ENCODE measurements around the gene PSMA6.
A peak's percentile ranks its signal among the peaks of the same experiment; 100 is the strongest.
"Not testable (repeated sequence)": the region's sequence is repeated elsewhere in the genome, so short reads cannot be mapped to it uniquely, and the experiment has no call there.

The PSMA6 gene

DNA sequence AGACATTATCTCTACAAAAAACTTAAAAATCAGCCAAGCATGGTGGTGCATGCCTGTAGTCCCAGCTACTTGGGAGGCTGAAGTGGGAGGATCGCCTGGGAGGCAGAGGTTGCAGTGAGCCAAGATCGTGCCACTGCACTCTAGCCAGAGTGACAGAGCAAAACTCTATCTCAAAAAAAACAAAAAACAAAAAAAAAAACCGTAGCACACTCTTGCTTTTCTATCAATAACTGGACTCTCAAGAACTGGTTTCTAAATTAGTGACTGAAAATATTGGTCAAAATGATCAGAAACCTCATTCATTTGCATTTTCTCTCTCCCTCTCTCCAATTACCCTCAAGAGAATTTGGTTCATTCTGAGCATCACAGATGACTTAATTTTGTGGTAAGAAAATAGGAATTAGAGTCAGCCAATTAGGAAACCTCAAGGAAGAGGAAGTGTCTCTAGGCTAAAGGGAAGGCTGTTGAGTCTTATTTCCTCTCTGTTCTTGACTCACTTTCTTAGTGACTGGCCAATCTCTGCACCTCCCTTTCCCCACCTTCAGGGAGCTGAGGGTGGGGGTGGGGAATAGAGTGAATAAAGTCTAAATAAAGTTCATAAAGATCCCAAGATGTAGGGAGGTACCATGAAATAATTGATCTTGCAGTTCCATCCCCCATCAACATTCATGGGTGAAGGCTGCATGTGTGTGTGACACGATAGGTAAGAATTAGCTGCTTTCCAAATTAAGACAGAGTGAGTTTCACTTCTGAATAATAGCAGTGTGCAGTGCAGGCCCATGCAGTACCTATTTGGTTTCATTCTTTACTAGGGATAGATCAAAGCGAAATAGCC is 6.8 kb upstream of the PSMA6 start:
- DNase-seq (ENCODE audit: low read depth): no peak

DNA sequence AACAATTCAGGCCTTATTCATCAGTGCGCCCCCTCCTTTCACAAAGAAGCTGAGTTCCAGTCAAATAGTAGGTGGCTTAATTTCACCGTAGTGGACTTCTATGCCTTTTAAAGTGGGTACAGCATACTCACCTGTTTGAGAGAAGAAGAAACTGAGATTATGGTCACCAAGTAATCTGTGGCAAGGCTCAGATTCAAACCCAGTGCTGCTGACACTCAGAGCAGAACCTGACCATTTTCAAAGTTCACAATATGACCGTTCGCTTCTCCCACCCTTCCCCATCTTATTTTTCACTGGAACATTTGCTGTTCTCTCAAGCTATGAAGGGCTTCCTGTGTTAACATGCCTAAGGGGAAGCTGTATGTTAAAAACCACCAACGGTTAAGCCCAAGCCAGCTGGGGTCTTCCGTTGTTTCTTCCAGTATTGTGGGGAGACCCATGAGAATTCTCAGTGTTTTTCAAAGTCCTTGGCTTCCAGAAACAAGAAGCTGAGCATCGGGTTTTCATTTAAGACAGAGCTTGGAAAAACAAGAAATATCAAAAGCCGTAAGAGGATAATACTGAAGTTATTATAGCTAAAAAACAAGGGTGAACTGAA is 6.1 kb upstream of the PSMA6 start:
- no peak for DNase-seq (ENCODE audit: low read depth)

DNA sequence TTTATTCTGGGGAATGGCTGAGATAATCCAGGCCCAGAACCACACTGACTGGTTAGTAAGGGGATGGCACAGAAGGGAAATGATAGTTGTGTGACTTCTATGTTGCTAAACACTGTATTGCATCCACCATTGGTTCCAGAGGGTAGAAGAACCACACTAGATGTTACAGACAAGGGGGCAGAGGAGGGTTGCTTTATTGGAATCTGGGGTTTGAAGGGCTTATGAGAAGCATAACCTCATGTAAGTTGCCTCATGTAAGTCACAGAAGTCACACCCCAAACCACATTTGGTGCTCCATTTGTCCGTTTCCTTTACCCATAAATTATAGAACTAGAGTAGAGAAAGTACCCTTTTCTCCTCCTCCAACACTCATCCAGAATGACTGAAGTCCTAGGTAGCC is 5.5 kb upstream of the PSMA6 start:
- no peak for DNase-seq (ENCODE audit: low read depth)

DNA sequence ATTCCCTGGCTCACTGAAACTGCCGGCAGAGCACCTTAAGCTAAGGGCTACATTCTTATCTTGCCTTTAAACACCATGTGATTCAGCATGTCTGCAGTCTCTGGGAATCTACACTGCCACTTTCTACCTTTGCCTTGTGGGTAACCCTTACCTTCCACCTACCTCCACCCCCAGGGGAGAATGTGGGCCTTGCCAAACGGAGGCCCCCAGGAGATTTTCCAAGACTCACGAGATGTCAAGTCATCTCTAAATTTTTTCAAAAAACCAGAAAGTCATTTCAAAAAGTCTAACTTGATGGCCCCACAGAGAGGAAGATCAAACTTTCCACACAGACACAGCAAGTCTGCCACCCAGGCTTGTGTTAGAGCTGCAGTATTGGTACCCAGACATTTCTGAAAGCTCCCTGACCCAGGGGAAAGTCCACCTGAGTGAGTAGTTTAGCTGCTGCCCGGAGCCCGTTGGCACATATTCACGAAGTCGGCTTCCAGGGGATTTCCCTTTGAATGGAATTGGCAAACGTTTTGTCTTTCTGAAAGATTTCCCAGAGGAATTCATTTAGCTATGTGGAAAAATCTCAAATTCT is 4.7 kb upstream of the PSMA6 start:
- peak; percentile 54 for DNase-seq (ENCODE audit: low read depth)

DNA sequence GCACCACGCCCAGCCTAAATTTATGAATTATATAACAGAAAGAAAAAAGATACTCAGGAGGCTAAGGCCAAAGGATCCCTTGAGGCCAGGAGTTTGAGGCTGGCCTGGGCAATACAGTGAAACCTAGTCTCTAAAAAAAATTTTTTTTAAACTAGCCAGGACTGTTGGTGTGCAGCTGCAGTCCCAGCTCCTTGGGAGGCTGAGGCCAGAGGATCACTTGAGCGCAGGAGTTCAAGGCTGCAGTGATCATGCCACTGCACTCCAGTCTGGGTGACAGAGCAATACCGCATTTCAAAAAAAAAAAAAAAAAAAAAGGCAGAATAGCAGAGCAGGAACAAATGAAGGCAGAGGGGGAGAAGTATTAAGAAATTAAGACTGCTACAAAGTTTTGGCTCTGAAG is 2.6 kb upstream of the PSMA6 start:
- no peak for DNase-seq (ENCODE audit: low read depth)

DNA sequence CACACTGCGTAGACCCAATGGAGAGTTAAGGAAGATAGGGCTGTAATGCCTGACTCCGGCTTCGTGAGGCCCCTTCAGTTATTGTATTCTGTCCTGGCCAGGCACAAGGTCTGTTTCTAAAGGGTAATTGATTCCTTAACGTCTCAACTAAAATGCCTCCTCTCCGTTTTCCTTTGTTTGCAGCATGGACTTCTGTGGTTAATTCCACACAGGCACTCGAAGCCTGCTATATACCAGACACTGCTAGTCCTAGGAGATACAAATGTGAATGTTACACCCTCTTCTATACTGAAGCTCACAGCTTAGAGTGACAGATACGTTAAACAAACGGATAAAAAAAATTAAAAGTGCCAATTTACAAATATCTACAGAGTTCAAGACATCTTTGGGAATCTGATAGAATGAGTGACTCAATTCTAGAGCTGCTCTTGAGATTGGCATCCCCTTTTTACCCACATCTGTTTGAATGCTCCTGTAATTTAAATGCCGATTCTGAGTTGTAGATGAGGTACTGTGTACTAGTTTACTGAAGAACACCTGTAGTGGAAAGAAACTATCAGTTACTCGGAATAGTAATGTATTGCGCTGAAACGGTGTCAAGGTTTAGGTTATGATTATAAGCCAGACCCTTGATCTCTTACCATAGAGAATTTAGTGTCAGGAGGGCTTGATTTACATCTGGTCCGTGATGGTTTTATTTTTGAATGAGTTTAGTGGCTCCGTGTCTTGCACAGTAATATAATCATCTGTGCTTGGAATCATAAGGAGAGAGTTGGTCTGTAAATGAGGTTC is 784 bp downstream of the PSMA6 start:
- DNase-seq (ENCODE audit: low read depth): no peak

DNA sequence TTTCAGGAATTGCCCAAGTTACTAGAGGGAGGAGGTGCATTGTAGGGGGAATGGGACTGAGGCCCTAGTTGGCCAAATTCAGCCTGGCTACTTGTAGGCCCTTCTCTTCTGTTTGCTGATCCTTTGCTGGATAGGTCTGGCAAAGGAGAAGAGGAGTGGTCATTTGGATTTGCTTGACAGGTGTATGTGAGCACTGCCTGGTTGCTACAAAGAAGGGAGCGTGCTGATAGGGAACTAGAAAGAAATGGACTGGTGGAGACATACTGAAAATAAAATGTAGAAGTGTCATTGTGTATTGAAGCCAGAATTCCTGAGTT is 3.6 kb downstream of the PSMA6 start:
- no peak for DNase-seq (ENCODE audit: low read depth)

DNA sequence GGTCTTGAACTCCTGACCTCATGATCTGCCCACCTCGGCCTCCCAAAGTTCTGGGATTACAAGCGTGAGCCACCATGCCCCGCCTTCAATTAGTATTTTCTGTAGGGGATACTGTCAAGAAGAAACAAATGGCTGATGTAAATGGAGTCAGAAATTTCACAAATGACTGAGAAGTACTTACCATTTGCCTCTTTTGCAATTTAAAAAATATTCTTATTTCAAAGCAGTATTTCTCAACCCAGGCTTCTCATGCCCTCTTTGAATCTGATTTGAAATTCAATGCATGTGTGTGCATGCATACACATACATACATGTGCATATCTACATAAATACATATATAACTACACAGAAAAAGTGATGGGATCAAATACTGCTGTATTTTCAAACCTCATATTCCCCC is 4.4 kb downstream of the PSMA6 start:
- no peak for DNase-seq (ENCODE audit: low read depth)

DNA sequence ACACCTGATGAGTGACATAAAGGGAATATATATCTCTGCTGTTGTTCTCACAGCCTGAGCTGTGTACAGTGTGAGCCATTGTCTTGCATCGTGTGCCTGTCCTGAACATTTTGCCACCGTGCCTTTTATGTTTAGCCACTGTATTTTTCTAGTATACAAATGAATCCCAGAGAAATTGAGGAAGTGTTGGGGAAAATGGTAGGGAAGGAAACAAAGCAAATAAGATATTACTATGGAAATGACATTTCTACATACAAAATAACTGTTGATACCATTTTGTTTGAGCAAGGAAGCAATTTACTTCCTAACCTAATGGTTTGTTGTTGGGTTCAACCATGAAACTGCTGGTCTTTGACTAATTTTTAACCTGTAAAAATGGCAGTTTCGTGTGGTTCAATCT is 5.5 kb downstream of the PSMA6 start:
- DNase-seq (ENCODE audit: low read depth): no peak

DNA sequence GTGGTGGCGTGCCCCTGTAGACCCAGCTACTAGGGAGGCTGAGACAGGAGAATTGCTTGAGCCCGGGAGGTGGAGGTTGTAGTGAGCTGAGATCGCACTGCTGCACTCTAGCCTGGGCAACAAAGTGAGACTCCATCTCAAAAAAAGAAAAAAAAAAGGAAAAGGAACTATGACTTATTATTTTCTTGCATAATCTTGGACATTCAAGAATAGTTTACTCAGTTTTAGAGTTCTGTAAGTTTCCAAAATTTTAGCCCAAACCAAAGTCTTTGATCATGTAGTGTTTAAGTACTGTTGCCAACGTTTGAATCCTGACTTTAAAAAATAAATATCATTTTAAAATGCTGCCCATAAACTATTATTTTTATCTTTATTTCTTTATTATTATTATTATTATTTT is 6.2 kb downstream of the PSMA6 start:
- no peak for DNase-seq (ENCODE audit: low read depth)

DNA sequence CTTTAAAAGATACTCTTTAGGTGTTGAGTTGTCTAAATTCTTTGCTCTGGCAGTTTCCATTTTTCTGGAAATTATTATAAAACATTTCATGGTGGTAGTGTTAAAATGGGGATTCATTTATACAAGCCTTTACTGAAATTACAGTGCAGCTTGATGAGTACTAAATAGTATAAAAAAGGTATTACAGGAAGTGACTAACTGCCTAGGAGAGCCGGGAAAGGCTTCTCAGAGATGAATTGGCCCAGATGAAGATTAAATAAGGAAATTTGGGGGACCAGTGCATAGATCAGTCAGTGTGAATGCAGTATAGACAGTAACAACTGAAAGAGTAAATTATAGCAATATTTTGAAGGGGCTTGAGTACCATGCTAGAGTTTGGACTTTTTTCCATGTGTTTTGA is 7.5 kb downstream of the PSMA6 start:
- no peak for DNase-seq (ENCODE audit: low read depth)

DNA sequence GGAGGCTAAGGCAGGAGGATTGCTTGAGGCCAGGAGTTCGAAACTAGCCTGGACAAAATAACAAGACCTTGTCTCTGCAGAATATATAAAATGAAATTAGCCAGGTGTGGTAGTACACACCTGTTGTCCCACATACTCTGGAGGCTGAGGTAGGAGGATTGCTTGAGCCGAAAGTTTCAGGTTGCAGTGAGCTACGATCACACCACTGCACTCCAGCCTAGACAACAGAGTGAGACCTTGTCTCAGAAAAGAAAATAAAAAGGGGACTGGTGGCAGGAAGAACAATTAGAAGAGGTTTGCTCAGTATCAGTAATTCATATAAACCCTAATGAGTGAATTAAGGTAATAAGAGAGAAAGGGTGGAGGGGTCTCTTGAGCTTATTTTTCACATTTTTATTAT is 8.0 kb downstream of the PSMA6 start:
- DNase-seq (ENCODE audit: low read depth): no peak

DNA sequence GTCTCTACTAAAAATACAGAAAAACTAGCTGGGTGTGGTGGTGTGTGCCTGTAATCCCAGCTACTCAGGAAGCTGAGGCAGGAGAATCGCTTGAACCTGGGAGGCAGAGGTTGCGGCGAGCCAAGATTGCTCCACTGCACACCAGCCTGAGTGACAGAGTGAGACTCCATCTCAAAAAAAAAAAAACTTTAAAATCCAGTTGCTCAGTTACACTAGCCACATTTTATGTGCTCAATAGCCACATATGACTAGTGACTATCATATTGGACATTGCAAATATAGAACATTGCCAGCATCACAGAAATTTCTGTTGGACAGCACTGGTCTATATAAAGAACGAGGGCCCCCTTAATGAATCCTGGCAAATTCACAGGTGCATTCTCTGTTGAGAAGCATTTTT is 9.2 kb downstream of the PSMA6 start:
- DNase-seq (ENCODE audit: low read depth): not testable (repeated sequence)

DNA sequence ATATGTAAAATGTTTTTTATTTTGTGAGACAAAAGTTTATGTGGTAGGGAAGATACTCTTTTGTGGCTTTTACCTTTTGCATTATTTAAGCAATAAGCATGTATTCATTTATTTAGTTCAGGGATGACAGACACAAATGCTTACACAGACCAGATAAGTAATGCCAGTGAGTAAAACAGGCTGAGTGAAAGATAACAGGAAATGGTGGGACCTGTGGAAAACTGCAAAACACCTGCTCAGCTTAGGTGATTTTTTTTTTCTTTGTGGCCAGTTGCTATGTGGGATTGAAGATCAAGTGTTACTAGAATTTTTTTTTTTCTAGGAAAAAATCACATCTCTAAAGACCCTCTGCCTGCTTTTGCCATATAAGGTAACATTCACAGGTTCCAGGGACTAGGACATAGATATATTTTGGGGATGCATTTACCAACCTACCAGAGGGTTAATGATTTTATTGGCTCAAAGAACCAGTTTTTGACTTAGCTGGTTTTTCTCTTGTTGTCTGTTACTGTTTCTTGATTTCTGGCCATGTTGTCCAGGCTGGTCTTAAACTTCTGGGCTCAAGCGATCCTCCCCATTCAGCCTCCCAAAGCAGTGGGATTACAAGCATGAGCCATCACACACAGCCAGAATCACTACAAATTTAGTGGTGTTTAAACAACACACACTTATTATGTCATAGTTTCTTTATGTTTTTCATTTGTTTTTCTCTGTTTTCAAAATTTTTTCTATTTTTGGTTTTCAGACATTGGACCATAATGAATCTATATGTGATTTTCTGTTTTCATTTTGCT is 9.8 kb downstream of the PSMA6 start:
- DNase-seq (ENCODE audit: low read depth): no peak

DNA sequence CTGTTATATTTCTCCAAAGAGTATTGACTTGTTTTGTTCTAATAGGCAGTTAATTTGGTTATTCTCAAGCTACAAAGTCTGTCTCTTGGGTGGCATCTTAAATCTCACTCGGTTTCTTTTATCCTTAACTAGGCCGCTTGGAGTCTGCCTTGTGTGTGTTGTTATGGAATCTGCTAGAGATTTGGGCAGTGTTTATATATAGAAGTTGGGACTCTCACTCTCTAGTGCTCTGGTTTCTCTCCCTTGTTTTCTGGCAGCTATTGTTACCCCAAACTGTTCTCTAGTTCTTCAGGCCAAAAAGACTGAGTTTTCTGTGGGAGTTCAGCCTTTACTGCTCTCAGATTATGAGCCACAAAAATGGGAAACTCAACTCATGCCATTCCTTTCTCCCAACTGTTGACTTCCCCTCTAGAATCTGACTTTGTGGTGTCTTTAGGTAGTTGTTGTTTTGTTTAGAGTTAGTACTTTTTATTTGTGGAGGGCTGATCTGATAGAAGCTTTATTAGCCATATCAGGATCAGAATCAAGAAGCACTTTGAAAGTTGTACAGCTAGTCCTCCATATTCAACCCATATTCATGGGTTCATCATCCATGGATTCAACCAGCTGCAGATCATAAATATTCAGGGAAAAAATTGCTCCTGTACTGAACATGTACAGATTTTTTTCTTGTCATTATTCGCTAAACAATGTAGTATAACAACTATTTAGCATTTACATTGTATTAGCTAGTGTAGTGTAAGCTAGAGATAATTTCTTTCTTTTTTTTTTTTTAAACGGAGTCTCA is 11.2 kb downstream of the PSMA6 start:
- DNase-seq (ENCODE audit: low read depth): no peak

DNA sequence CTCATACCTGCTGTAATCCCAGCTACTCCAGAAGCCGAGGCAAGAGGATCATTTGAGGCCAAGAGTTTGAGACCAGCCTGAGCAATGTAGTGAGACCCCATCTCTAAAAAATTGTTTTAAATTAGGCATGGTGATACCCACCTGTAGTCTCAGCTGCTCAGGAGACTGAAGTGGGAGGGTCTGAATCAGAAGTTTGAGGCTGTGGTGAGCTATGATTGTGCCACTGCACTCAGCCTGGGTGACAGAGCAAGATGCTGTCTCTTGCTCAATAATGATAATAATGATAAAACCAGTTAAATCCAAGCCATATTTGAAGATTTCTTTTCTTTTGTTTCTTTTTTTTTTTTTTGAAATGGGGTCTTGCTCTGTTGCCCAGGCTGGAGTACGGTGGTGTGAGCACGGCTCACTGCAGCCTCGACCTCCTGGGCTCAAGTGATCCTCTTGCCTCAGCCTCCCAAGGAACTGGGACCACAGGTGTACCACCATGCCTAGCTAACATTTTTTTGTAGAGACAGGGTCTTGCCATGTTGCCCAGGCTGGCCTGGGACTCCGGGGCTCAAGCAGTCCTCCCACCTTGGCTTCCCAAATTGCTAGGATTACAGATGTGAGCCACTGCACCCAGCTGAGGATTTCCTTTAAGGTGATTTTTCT is 12.8 kb downstream of the PSMA6 start:
- DNase-seq (ENCODE audit: low read depth): no peak

DNA sequence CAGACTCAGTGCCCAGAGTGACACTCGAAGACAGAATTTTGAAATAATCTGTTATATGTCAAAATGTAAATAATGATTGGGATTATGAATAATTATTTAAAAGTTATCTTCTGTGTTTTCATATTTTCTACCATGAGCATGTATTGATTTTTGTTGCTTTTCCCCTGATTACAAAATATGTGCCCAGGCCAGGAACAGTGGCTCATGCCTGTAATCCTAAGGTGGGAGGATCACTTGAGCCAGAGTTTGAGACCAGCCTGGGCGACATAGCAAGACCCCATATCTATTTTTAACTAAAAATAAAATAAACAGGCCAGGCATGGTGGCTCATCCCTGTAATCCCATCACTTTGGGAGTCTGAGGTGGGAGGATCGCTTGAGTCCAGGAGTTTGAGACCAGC is 13.5 kb downstream of the PSMA6 start:
- DNase-seq (ENCODE audit: low read depth): no peak

DNA sequence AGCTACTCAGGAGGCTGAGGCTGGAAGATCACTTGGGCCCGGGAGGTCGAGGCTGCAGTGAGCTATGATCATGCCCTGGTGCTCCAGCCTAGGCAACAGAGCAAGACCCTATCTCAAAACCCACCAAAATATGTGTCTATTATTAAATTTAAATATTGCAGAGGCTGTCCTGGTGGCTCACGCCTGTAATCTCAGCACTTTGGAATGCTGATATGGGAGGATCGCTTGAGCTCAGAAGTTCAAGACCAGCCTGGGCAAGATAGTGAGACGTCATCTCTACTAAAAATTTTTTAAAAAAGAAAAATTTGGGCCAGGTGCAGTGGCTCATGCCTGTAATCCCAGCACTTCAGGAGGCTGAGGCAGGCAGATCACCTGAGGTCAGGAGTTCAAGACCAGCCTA is 13.9 kb downstream of the PSMA6 start:
- DNase-seq (ENCODE audit: low read depth): no peak

DNA sequence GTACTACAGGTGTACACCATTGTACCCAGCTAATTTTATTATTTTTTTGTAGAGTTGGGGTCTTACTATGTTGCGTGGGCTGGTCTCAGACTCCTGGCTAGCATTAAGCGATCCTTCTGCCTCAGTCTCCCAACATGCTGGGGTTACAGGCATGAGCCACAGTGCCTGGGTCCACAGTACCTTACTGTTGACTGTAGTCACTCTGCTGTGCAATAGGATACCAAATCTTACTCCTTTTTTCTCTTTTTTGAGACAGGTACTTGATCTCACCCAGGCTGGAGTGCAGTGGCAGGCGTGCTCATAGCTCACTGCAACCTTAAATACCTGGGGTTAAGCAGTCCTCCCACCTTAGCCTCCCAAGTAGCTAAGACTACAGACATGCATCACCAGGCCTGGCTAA is 25.6 kb downstream of the PSMA6 start:
- no peak for DNase-seq (ENCODE audit: low read depth)

DNA sequence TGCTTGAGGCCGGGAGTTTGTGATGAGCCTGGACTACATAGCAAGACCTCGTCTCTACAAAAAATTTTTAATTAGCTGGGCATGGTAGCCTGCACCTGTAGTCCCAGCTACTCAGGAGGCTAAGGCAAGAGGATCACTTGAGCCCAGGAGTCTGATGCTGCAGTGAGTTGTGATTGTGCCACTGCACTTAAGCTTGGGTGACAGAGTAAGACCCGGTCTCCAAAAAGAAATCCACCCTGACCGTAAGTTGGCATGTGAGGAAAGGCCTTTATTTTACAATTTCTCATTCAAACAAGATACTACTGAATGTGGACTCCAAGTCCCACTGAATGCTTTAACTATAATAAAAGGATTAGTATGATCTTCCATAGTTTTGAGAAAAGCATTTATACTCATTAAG is 27.3 kb downstream of the PSMA6 start:
- DNase-seq (ENCODE audit: low read depth): no peak

DNA sequence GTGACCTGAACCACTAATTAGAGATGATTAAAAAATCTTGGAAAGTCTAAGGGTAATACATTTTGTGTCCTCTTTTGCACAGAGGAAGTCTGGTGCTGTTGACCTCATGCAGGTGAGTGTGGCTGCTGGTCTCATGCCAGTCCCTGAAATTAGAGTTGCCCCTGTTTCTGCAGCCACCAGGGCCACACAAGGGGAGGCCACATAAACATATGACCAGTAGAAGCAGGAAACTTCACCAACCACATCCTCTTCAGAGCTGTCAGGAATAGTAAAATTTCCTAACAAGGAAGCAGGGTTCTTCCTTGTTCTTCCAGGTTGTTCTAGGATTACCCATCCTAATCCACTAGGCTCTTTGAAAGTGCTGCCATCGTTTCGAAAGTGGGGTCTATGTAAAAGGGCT is 28.3 kb downstream of the PSMA6 start:
- DNase-seq (ENCODE audit: low read depth): no peak

All from activated T-cell treated with anti-CD3 and anti-CD28 coated beads for 48 hours (primary cell).